ENCODE data around the gene PRKN.

GRCh38 chr6:162441991-162442390 lies 285.6 kb downstream of the PRKN start:
- TF ChIP-seq CTCF (conservative IDR thresholded peaks at IDR 0.05) (no peak), ZFX (IDR thresholded peaks at IDR 0.05) (no peak)

Data from C4-2B (cell line).